Vagina (tissue), 2 donors: ENCODE results near the gene ST3GAL5.

Source experiments
- CTCF ChIP-seq, 3 experiments: fragments of 450-650 bp in 2 of 3; fragments of 200-600 bp in 1 of 3; sonication (generic) in 1 of 3; IDR thresholded peaks; one replicate each; pipeline ENCODE4 v1.5.1; 2017 to 2019; ENCODE audit warnings: antibody characterized with exemption in 3 of 3, mild to moderate bottlenecking in 2 of 3, moderate library complexity in 2 of 3
- POLR2A ChIP-seq, 2 donors: fragments of 450-650 bp; IDR thresholded peaks; one replicate each; pipeline ENCODE4 v1.6.1; 2017; ENCODE audit warnings: antibody characterized with exemption in 2 of 2, mild to moderate bottlenecking in 2 of 2, moderate library complexity in 2 of 2
- POLR2AphosphoS5 ChIP-seq, 2 donors: sonication (generic); formaldehyde crosslinking; IDR thresholded peaks; one replicate each; pipeline ENCODE4 v1.9.0; 2017; ENCODE audit warnings: antibody characterized with exemption in 2 of 2, mild to moderate bottlenecking in 2 of 2, low read depth in 1 of 2; ENCODE audit not compliant: insufficient read depth in 1 of 2

- TF ChIP-seq POLR2AphosphoS5 (IDR thresholded peaks at IDR 0.05; ENCODE audit: insufficient read depth in 1 of 2, low read depth in 1 of 2) (no peak), CTCF (IDR thresholded peaks at IDR 0.05) (no peak), POLR2A (IDR thresholded peaks at IDR 0.05) (no peak)
Measured at GRCh38 chr2:85796046-85796340, 92.8 kb downstream of the ST3GAL5 start.
